Fibroblast of gingiva (primary cell): ENCODE measurements around the gene IAPP.
"Not testable (repeated sequence)": the region's sequence is repeated elsewhere in the genome, so short reads cannot be mapped to it uniquely, and the experiment has no call there.

Experiments
- DNase-seq: peaks from one replicate; pipeline ENCODE4 v3.0.0-alpha.2; 2011; ENCODE audit warnings: low read depth

Gene IAPP

GRCh38 chr12:21372602-21373001 lies at the start of gene IAPP:
Gene IAPP (plus strand): TSS chr12:21372902. CDS start chr12:21373352, 450 bp downstream.
- no peak for DNase-seq

GRCh38 chr12:21323736-21324135 lies 49.0 kb upstream of the IAPP start:
- DNase-seq: no peak

GRCh38 chr12:21324551-21324950 lies 48.2 kb upstream of the IAPP start:
- no peak for DNase-seq

GRCh38 chr12:21328578-21328977 lies 44.1 kb upstream of the IAPP start:
- no peak for DNase-seq

GRCh38 chr12:21330682-21331253 lies 41.9 kb upstream of the IAPP start:
- DNase-seq: no peak

- DNase-seq: no peak
Measured at GRCh38 chr12:21334771-21335325, 37.9 kb upstream of the IAPP start, which contains the start of gene SLCO1A2. Gene SLCO1A2 (minus strand): TSS chr12:21334917. CDS start chr12:21334647, 270 bp downstream.

- DNase-seq: no peak
Measured at GRCh38 chr12:21336656-21337055, 36.0 kb upstream of the IAPP start.

- no peak for DNase-seq
Measured at GRCh38 chr12:21337453-21337852, 35.2 kb upstream of the IAPP start.

GRCh38 chr12:21337959-21338744 lies 34.5 kb upstream of the IAPP start:
- no peak for DNase-seq

GRCh38 chr12:21339921-21340320 lies 32.8 kb upstream of the IAPP start:
- no peak for DNase-seq

GRCh38 chr12:21340403-21340802 lies 32.3 kb upstream of the IAPP start:
- no peak for DNase-seq

GRCh38 chr12:21341769-21342168 lies 30.9 kb upstream of the IAPP start:
- no peak for DNase-seq

- DNase-seq: no peak
Measured at GRCh38 chr12:21343636-21344035, 29.1 kb upstream of the IAPP start.

- no peak for DNase-seq
Measured at GRCh38 chr12:21346542-21347205, 26.0 kb upstream of the IAPP start.

GRCh38 chr12:21350975-21351374 lies 21.7 kb upstream of the IAPP start:
- no peak for DNase-seq

GRCh38 chr12:21353487-21353886 lies 19.2 kb upstream of the IAPP start:
- DNase-seq: no peak

GRCh38 chr12:21353948-21354347 lies 18.8 kb upstream of the IAPP start:
- DNase-seq: no peak

GRCh38 chr12:21354641-21355040 lies 18.1 kb upstream of the IAPP start:
- no peak for DNase-seq

GRCh38 chr12:21360632-21361031 lies 12.1 kb upstream of the IAPP start:
- DNase-seq: not testable (repeated sequence)

- DNase-seq: no peak
Measured at GRCh38 chr12:21369141-21369980, 3.3 kb upstream of the IAPP start.

- no peak for DNase-seq
Measured at GRCh38 chr12:21370845-21371449, 1.8 kb upstream of the IAPP start.
